Retinal pigment epithelial cell (primary cell): Measurements from ENCODE around the gene GHRL.
"Not testable (repeated sequence)": the region's sequence is repeated elsewhere in the genome, so short reads cannot be mapped to it uniquely, and the experiment has no call there.

Experiments
- DNase-seq: peaks from one replicate; pipeline ENCODE4 v3.0.0-alpha.2; 2010; ENCODE audit warnings: low read depth
- H3K4me3 ChIP-seq: 2 replicates; pipeline ENCODE4 v1.5.1; 2011; ENCODE audit warnings: mild to moderate bottlenecking, low read length, control low read depth, moderate library complexity
- CTCF ChIP-seq: conservative IDR thresholded peaks from 2 replicates; pipeline ENCODE4 v1.5.1; 2011; ENCODE audit warnings: low read depth, low read length, control low read depth, inconsistent platforms

The GHRL gene

GRCh38 chr3:10269443-10269842, 23.3 kb downstream of the GHRL start:
- DNase-seq = no peak
- no peak for TF ChIP-seq CTCF
- H3K4me3 ChIP-seq = no peak overlapping the region

- no peak for TF ChIP-seq CTCF
- H3K4me3 ChIP-seq = no peak overlapping the region
- DNase-seq = no peak
Observed at GRCh38 chr3:10268930-10269329, 23.8 kb downstream of the GHRL start.

- no peak for DNase-seq
- H3K4me3 ChIP-seq = no peak overlapping the region
- TF ChIP-seq CTCF = no peak
Observed at GRCh38 chr3:10268116-10268515, 24.6 kb downstream of the GHRL start.

- DNase-seq, H3K4me3 ChIP-seq: not testable (repeated sequence)
Observed at GRCh38 chr3:10266936-10267335, 25.8 kb downstream of the GHRL start.

GRCh38 chr3:10265833-10266232, 26.9 kb downstream of the GHRL start:
- no peak for TF ChIP-seq CTCF

GRCh38 chr3:10263646-10264363, 28.9 kb downstream of the GHRL start:
- no peak for DNase-seq
- peak; percentile 62 for TF ChIP-seq CTCF
- H3K4me3 ChIP-seq = no peak overlapping the region

More at GRCh38 chr3:10265833-10266232, 26.9 kb downstream of the GHRL start:
- no peak for DNase-seq
- no peak overlapping the region for H3K4me3 ChIP-seq

- TF ChIP-seq CTCF = no peak
- DNase-seq = no peak
Observed at GRCh38 chr3:10262027-10262426, 30.7 kb downstream of the GHRL start.

More at GRCh38 chr3:10262027-10262426, 30.7 kb downstream of the GHRL start:
- no peak overlapping the region for H3K4me3 ChIP-seq
